GM18505 (cell line): Measurements from ENCODE around the gene COL5A1.
"Not testable (repeated sequence)": the region's sequence is repeated elsewhere in the genome, so short reads cannot be mapped to it uniquely, and the experiment has no call there.

ENCODE experiments used
- ATAC-seq: cut with Tn5 transposase; IDR thresholded peaks from one replicate; pipeline ENCODE4 v1.9.1; 2021; ENCODE audit not compliant: unreplicated experiment
- POLR2A ChIP-seq: IDR thresholded peaks from 4 replicates; pipeline ENCODE4 v1.6.1; 2011; ENCODE audit warnings: borderline replicate concordance; ENCODE audit not compliant: insufficient read depth, insufficient read length; ENCODE audit errors: extremely low read depth

The COL5A1 gene

DNA sequence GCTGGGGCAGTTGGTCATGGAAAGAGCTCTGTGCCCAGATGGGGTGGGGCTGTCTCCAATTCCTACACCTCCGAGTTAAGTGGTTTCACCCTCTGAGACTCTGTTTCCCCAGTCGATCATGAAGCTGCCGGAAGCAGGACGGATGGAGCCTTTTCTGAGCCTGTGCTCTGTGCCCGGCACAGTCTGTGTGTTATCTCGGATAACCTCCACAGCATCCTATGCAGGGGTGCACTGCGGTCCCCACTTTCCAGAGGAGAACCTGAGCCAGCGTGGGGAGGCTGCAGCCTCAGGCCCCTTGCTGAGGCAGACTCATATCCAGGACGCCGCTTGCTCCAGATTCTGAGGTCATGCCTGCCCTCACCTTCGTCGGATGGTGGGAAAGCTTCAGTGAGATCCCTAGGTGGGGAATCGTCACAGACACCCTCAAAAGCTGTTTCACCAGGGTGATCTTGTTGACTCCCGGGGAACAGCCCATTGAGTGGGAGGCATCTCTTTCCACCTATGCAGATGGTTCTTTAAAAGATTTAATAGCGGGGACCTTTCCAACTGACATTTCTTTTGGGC lies 6.9 kb upstream of the COL5A1 start:
- ATAC-seq, result no peak
- TF ChIP-seq POLR2A, result no peak

DNA sequence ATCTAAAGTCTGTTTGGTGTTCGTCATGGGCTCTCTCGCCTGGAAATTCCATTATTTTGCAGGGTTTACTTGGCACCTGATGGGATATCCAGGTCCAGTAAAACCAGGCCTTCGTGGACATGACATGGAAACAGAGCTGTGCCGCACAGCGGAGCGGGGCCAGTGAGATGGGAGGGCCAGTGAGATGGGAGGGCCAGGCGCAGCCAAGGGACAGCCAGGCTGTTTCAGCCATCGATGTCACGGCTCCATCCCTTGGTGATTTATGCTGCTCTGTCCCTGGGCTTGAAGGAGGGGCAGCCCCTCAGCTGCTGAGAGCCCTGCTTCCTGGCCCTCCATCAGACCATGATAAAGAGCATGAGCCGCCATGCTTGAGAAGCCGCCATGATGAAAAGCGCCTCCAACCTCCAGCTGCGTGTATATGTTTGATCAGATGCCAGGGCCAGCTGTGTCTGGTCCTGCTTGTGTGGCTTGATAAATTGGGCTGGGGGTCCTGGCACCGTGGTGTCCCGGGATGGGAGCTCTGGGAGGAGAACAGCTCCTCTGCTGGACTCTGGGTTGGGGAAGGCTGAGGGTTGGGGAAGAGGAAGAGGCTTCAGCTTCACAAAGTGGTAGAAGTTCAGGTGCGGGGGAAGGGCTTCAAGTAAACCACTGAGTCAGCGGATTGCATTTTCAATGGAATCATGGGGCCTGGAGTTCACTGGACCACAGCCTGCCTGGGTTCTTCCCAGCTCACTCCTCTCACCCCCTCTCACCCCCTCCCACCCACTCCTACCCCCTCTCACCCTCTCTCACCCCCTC lies 6.1 kb upstream of the COL5A1 start:
- TF ChIP-seq POLR2A, result no peak
- no peak for ATAC-seq

DNA sequence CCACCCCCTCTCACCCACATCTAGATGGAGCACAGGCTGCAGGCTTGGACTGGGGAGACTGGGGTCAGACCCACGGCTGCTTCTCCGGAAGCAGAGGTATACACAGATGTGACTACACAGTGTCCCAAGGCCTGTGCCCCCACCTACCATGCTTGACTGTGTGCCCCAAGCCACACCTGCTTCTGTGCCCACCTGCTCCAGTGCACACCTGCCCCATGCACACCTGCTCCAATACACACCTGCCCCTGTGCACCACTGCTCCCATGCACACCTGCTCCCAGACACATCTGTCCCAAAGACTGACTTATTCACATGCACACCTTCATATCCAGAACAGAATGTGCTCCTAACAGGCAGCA lies 5.5 kb upstream of the COL5A1 start:
- ATAC-seq, result no peak
- no peak for TF ChIP-seq POLR2A

DNA sequence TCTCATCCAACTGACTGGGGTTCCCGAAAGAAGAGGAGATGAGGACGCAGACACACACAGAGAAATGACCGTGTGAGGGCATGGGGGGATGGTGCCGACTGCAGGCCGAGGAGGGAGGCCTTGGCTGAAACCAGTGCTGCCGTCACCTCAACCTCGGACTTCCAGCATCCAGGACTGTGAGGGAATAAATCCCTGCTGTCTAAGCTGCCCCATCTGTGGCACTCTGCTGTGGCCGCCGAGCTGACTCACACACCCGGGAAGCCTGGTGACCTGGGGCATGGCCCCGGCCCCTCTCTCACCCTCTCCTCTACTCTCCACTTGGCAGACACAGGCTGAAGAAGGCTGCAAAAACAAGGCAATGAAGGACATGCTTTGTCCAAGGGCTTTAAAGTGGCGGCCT lies 4.4 kb upstream of the COL5A1 start:
- TF ChIP-seq POLR2A, result no peak
- ATAC-seq, result no peak

DNA sequence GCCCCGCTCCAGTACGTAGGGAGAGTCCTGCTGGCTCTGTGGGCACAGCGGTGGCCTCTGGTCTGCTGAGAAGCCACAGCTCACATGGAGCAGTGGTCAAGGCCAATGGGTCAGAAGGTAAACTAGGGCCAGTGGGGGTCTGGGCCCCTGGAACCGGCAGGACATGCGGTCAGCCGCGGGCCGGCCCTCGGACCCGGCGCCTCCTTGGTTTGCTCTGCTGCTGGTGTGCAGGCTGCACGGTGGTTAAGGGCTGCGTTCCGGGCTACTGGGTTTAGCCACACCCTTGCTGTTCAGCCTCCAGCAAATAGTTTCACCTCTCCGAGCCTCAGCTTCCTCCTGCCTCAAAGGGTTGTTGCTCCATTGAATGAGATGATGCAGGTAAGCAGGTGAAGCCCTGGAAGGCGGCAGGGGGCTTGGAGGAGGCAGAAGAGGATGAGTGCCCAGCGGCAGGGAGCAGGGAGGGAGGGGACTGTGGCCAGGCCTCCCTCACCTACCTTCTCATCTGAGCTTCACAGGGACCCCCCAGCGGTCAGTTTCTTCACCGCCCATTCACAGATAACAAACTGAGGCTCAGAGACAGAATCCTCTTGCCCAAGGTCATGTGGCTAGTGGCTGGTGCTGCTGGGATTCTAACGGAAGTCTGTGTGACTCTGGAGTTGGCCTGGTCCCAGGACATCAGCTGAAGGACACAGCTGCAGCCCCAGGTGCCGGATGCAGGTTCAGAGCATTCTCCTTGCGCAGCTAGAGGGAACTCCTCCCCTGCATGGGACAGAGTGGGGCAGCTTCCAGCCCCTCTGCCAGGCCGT lies 3.7 kb upstream of the COL5A1 start:
- ATAC-seq, result no peak
- no peak for TF ChIP-seq POLR2A

DNA sequence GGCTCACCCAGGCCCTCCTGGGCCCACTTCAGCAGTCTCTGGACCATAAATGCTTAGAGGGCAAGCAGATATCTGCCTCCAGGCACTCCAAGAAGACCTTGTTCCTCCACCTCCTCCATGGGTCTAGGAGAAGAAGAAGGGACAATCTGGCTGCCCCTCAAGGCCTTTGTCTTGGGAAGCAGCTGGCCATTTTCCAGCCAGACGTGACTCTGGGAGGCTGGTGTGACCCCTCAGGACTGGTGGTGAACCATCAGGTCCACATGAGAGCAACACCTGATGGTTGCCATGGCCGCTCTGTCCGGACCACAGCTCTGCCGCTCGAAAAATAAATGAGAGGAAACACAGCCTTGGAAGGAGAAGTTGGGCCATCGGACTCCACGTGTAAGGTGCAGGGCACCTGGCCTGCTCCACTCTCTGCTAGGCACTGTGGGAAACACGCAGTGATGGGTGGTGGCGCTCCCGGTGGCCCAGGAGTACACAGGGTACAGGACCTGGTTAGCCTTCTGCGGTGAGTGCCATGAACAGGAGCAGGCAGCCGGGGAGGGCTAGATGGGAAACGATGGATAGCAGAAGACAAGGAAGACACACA lies 3.0 kb upstream of the COL5A1 start:
- TF ChIP-seq POLR2A, result no peak
- ATAC-seq, result no peak

DNA sequence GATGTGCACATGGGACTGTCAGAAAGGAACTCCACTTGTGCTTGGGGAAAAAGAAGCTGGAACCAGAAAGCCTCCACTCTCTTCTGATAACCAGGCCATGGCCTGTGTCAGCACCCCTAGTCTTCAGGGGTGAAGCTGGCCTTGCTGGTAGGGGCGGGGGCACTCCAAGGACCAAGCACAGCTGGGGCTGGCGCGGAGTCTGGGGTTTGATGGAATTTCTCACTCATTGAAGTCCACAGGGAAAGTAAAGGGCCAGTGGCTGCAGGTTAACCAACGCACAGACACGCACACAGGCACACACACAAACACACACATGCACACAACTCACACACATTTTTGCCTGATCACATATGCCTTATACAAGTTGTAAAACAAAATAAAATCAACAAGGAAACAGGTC lies 1.6 kb upstream of the COL5A1 start:
- TF ChIP-seq POLR2A, result no peak
- no peak for ATAC-seq

DNA sequence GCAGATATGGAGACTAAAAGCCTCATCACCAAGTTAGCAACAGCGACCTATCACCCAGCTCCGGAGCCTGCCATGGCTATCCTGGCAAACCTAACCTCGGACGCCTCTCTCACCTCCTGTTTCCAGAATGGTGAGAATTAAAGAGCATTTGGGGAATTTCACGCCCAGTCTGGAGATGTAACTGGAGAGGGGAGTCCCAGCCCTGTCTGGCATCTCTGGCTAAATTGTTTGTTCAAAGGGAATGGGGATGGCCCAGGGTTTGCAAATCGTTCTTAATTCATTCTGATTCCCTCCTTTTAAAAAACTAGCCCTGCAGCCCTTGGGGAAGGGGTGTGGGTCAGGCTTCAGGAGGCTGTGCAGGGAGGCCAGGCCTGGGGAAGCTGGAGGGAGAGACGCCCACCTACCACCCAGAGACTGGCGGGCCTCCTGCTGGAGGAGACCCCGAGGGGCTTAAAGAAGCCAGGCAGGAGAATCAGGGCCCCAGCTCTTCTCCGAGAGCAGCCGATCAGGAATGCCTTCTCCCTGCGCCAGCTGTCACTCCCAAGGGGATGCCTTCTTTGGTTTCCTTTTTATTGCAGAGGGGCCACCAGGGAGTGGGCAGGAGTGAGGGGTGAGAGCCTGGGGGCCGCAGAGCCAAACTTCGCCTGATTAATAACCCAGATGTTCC lies 964 bp upstream of the COL5A1 start:
- no peak for ATAC-seq

DNA sequence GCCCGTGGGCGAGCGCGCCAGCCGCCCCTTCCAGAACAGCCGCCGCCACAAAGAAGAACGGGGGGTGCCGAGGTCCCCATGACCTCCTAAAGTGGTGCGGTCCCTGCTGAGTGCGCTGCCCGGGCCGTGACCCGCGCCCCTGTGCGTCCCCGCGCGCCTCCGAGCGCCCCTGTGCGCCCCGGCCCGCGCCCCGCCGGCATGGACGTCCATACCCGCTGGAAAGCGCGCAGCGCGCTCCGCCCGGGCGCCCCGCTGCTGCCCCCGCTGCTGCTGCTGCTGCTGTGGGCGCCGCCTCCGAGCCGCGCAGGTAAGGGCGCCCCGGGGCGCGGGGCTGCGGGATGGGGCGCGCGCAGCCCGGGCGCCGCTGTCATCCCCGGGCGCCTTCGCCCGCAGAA lies 384 bp downstream of the COL5A1 start:
- no peak for TF ChIP-seq POLR2A
- no peak for ATAC-seq

More for the DNA sequence above, 964 bp upstream of the COL5A1 start:
- TF ChIP-seq POLR2A, result no peak

DNA sequence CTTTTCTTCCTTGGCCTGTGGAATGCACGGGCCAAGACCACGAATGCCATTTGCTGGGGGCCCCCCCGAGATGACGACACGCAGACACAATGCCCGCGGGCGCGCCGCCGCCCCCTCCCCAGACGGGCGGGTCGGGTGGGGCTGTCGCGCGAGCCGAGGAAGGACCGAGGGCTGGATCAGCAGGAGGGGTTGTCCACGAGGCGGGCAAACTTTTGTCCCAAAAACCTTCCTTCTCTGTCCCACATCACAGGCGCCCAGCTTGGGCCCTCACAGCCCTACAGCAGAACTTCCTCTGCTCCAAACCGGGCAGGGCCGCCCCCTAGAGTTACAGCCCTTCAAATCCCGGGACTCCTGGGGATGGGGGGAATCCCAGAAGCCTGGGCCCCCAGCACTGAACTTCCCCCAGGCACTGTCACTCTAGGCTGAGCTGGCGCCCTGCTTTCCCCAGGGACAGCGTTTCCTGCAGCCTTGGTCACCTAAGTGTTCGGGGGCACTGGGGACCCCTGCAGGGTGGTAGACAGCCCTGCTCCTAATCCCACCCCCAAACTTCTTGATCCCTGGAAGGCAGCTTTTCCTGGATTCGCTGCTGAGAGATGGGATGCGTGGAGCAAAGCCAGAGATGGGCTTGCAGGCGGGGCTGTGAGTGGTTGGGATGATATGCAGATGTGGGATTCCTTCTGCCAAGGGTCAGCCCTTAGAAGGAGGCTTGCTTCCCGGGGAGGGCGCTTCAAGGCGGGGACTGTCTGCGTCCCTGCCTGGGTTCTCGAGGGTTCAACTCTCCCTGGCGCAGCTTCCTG lies 980 bp downstream of the COL5A1 start:
- no peak for TF ChIP-seq POLR2A
- ATAC-seq, result no peak

DNA sequence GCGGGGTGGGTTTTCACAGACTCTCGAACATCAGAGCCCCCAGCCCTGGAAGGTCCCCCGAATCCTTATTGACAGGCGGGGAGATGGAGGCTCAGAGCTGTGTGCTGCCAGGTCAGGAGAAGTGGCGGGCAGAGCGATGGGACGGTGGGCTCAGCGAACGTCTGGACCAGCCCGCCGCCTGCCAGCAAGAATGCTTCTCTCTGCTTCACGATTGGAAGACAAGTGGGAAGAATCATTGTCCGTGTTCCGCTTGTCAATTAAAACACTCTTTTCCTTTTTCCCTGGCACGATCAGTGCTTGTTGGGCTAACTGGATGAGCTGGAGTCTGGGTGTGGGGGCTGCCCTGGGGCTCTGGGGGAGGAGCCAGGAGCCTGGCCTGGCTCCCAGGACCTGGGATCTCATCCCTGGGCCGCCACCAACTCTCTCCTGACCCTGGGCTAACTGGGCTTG lies 1.6 kb downstream of the COL5A1 start:
- TF ChIP-seq POLR2A, result no peak
- ATAC-seq, result no peak

DNA sequence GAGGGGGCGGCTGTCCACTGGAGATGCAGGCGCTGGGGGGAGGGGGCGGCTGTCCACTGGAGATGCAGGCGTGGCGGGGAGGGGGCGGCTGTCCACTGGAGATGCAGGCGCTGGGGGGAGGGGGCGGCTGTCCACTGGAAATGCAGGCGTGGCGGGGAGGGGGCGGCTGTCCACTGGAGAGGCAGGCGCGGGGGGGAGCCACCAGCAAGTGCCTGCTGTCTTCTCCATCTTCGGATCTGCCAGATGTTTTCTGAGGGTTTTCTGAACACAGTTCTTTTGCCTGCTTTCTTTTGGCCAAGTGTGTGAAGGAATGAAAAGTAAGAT lies 2.8 kb downstream of the COL5A1 start:
- ATAC-seq, result not testable (repeated sequence)
